Brain microvascular endothelial cell (primary cell): ENCODE measurements around the gene PRRC2A.

Source experiments
- DNase-seq: peaks from one replicate; pipeline ENCODE4 v3.0.0-alpha.2; 2020
- H3K27ac ChIP-seq: fragments of 250-450 bp; sonication (Bioruptor Pico); 2 replicates; pipeline ENCODE4 v1.5.1; 2020; ENCODE audit warnings: mild to moderate bottlenecking, moderate library complexity
- H3K27me3 ChIP-seq: fragments of 250-450 bp; sonication (Bioruptor Pico); replicated peaks from 2 replicates; pipeline ENCODE4 v1.5.1; 2020; ENCODE audit warnings: mild to moderate bottlenecking
- H3K36me3 ChIP-seq: fragments of 250-450 bp; sonication (Bioruptor Pico); replicated peaks from 2 replicates; pipeline ENCODE4 v1.5.1; 2020; ENCODE audit warnings: mild to moderate bottlenecking
- H3K4me3 ChIP-seq: 2 replicates; pipeline ENCODE4 v1.5.1; 2011; ENCODE audit warnings: low read depth, mild to moderate bottlenecking, control low read depth, low read length, moderate library complexity
- in situ Hi-C: cut with HindIII; loops from 2 replicates; pipeline ENCODE4 v1.10.0; 2017; ENCODE audit warnings: low sequenced_read_pairs, low pct_ligation_motif_present
- TF ChIP-seq, protein P1 (sequence below): IDR thresholded peaks from 2 replicates; pipeline ENCODE4 v1.5.1; 2011; ENCODE audit warnings: low read depth, mild to moderate bottlenecking, moderate library complexity, low read length, control low read depth, inconsistent platforms; ENCODE audit errors: missing control alignments

Gene PRRC2A

DNA sequence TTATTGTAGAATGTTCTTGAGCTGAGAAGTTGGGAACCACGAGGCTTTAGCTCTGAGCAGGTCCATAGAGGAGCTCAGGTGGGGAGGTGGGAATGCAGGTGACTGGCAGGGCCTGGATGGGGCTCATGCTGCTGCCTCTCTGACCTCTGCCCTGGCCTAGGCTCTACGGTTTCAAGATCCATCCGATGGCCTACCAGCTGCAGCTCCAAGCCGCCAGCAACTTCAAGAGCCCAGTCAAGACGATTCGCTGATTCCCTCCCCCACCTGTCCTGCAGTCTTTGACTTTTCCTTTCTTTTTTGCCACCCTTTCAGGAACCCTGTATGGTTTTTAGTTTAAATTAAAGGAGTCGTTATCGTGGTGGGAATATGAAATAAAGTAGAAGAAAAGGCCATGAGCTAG is 49.2 kb downstream of the PRRC2A start, which contains the start of gene LY6G5B:
TSS of gene LY6G5B (plus strand) at position 301 of the 400 bp plus-strand sequence. CDS start 975 bp downstream, outside the sequence.
- DNase-seq = no peak
- Histone ChIP-seq H3K27me3 (no peaks in the 10 kb centered on the region), H3K36me3 (peaks cover 72% of the 10 kb centered on the region), H3K27ac (no peak within 1 kb of the TSS), H3K4me3 (no peak within 1 kb of the TSS)
- TF ChIP-seq, protein P1, sequence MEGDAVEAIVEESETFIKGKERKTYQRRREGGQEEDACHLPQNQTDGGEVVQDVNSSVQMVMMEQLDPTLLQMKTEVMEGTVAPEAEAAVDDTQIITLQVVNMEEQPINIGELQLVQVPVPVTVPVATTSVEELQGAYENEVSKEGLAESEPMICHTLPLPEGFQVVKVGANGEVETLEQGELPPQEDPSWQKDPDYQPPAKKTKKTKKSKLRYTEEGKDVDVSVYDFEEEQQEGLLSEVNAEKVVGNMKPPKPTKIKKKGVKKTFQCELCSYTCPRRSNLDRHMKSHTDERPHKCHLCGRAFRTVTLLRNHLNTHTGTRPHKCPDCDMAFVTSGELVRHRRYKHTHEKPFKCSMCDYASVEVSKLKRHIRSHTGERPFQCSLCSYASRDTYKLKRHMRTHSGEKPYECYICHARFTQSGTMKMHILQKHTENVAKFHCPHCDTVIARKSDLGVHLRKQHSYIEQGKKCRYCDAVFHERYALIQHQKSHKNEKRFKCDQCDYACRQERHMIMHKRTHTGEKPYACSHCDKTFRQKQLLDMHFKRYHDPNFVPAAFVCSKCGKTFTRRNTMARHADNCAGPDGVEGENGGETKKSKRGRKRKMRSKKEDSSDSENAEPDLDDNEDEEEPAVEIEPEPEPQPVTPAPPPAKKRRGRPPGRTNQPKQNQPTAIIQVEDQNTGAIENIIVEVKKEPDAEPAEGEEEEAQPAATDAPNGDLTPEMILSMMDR = no peak
- in situ Hi-C loops = no loop called here

DNA sequence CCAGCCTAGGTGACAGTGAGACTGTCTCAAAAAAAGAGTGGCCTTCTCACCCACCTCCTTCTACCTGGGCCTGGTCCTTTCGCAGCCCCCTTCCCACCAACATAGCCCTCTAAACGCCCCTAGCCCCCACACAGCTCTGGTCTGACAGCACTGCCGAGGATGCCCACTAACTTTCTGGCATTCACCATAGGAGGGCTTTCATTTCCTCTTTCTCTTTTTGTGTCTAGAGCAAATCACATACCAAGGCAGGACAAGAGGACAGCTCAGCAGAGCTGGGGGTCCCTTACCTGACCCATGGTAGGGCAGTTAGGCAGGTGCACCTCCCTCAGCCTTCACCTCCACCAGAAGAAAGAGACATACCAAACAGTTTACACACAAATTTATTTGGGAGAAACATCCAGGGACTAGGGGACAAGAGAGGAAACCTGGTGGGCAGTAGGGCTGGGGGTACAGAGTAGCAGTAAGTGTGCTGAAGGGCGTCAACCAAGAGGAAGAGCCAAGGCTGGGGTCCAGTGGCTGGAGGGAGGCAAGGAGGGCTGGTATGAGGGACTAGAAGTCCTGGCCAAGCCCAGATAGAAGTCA is 55.9 kb downstream of the PRRC2A start:
- H3K27ac ChIP-seq = no peak overlapping the region
- in situ Hi-C loops = no loop called here
- TF ChIP-seq, protein P1 = no peak

DNA sequence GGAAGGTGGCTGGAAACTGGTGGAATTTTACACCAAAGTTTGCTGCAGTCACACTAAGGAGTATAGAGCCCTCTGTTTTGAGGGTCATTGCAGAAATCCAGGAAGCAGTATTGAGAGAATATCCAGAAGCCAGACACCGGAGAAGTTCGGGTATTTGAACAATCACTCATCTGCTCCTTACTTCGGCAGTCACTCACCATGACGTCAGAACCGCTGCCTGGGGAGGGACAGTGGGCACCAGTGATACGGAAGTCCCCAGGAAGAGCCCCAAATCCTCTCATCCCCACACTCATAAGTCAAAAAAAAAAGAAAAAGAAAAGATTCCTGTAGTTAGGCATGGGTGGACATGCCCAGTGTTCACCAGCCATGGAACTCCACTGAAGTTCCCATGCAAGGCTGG is 56.4 kb downstream of the PRRC2A start:
- in situ Hi-C loops = no loop called here
- TF ChIP-seq, protein P1 = no peak
- peaks cover 16% of the 10 kb centered on the region for H3K36me3 ChIP-seq
- DNase-seq = no peak
- no peak overlapping the region for H3K4me3 ChIP-seq
- H3K27me3 ChIP-seq = no peaks in the 10 kb centered on the region
- no peak overlapping the region for H3K27ac ChIP-seq

More for the DNA sequence above, 55.9 kb downstream of the PRRC2A start:
- peaks cover 20% of the 10 kb centered on the region for H3K36me3 ChIP-seq
- DNase-seq = no peak
- H3K27me3 ChIP-seq = no peaks in the 10 kb centered on the region
- no peak overlapping the region for H3K4me3 ChIP-seq

DNA sequence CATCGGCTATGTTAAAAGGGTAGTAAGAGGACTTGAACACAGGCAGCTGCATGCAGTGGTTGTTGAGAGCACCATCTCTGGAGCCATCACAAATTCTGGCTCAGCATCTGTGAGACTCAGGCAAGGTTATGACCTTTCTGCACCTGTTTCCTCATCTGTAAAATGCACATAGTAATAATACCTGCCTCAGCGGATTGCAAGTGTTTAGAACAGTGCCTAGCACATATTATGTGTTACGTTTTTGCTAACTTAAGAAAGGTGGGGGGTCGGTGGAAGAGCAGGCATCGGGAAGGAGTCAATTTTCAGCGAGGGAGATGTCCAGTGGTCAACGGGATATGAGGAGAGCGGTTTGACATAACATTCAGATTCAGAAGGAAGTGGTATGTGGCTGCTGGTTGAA is 57.4 kb downstream of the PRRC2A start:
- DNase-seq = no peak
- peaks cover 5% of the 10 kb centered on the region for H3K36me3 ChIP-seq
- TF ChIP-seq, protein P1 = no peak
- in situ Hi-C loops = no loop called here
- no peak overlapping the region for H3K4me3 ChIP-seq
- no peak overlapping the region for H3K27ac ChIP-seq
- no peaks in the 10 kb centered on the region for H3K27me3 ChIP-seq

DNA sequence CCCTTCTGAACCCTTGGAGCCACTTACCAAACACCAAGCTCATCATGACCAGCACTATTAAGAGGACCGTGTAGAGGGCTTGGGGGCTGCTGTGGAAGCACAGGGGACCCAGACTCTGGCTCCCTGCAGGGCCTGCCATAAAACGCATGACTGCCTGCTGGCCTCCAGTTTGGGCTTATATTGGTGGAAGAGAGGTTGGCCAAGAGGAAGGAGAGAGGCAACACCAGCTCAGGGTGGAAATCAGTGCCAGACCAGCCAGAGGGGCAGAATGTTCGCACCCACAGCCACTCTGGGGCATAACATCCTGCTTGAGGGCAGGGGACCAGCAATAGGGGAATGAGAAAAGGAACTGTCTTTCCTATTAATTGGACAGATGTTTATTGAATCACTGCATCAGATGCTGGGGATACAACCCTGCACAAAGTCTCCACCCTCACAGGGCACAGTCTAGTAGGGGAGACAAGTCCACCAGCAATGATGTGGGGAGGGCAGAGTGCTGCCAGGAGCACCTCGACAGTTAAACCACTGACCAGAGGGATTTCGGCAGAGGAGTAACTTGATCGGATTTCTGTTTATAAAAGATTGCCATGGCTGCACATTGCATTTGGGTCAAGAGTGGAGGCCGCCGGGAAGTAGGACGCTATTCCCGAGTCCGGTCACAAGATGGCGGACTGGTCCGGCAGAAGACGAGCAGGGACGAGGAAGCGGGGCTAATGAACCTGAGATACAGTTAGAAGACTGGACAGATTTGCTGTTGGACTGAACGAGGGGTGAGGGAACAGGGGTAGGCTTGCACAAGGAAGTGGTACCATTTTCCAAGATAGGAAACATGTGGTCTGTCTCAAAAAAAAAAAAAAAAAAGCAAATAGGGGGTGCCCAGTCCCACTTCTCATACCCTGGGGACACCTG is 60.0 kb downstream of the PRRC2A start, which contains the start of gene LY6G5C:
TSS of gene LY6G5C (minus strand) at position 842 of the 909 bp plus-strand sequence. CDS start at position 148, 694 bp downstream.
- Histone ChIP-seq H3K4me3 (peak within 1 kb of the TSS; percentile 61), H3K27ac (peak within 1 kb of the TSS; percentile 30), H3K27me3 (no peaks in the 10 kb centered on the region), H3K36me3 (no peaks in the 10 kb centered on the region)
- peak; percentile 82 for DNase-seq
- in situ Hi-C loops = no loop called here
- TF ChIP-seq, protein P1 = peak; percentile 85
